Measurements from ENCODE around the gene DUSP1. TPM values are rescaled to one million over a fixed set of nuclear protein-coding genes. Genes with fewer than 3 reads are reported as not detected.
A peak's percentile ranks its signal among the peaks of the same experiment; 100 is the strongest.

DUSP1 gene
- total RNA-seq, 4 donors from 2014 or later = 613 to 1,025 (median 690) TPM

- WGBS, 2 donors = 89 to 91% methylated on average over 11 of the region's 11 CpGs
- no peak for DNase-seq
- Histone ChIP-seq H3K4me1 (peaks cover 0 to 4% of the 10 kb centered on the region in 2 donors), H3K4me3 (replicated peaks in 1 of 3) (no peak overlapping the region), H3K36me3 (no peaks in the 10 kb centered on the region), H3K9me3 (no peaks in the 10 kb centered on the region), H3K27me3 (no peaks in the 10 kb centered on the region), H3K27ac (peak overlapping the region in 2 of 3 donors; percentile 30 to 74)
- intact Hi-C loops (cut with DNase I) = no loop called here
- TF ChIP-seq POLR2A (IDR thresholded peaks at IDR 0.05) = no peak
- TF ChIP-seq CTCF (IDR thresholded peaks at IDR 0.05) = no peak
Measured at GRCh38 chr5:172807766-172808311, 36.8 kb upstream of the DUSP1 start.

GRCh38 chr5:172806897-172807672 is 36.1 kb upstream of the DUSP1 start:
- H3K4me1 ChIP-seq = peaks cover 0 to 4% of the 10 kb centered on the region in 2 donors
- no peaks in the 10 kb centered on the region for H3K9me3 ChIP-seq
- H3K27me3 ChIP-seq = no peaks in the 10 kb centered on the region
- H3K4me3 ChIP-seq (replicated peaks in 1 of 3) = no peak overlapping the region
- H3K27ac ChIP-seq = peak overlapping the region in 2 of 3 donors; percentile 30 to 74
- intact Hi-C loops (cut with DNase I) = no loop called here
- H3K36me3 ChIP-seq = no peaks in the 10 kb centered on the region
- TF ChIP-seq POLR2A (IDR thresholded peaks at IDR 0.05) (peak in 1 of 2 donors; percentile 44), CTCF (IDR thresholded peaks at IDR 0.05) (no peak)
- 72 to 78% methylated on average over 24 of the region's 24 CpGs for WGBS, 2 donors
- DNase-seq = peak; percentile 60 to 62

GRCh38 chr5:172805736-172806255 is 34.8 kb upstream of the DUSP1 start:
- intact Hi-C loops (cut with DNase I) = no loop called here
- Histone ChIP-seq H3K27me3 (no peaks in the 10 kb centered on the region), H3K9me3 (no peaks in the 10 kb centered on the region), H3K36me3 (no peaks in the 10 kb centered on the region), H3K4me1 (peaks cover 0 to 4% of the 10 kb centered on the region in 2 donors), H3K27ac (no peak overlapping the region), H3K4me3 (replicated peaks in 1 of 3) (no peak overlapping the region)
- peak; percentile 32 to 47 for DNase-seq
- WGBS, 2 donors = 55 to 61% methylated on average over 9 of the region's 9 CpGs
- TF ChIP-seq POLR2A (IDR thresholded peaks at IDR 0.05) (no peak), CTCF (IDR thresholded peaks at IDR 0.05) (no peak)

GRCh38 chr5:172805018-172805683 is 34.2 kb upstream of the DUSP1 start:
- intact Hi-C loops (cut with DNase I) = no loop called here
- H3K4me3 ChIP-seq (replicated peaks in 1 of 3) = no peak overlapping the region
- 82 to 83% methylated on average over 3 of the region's 3 CpGs for WGBS, 2 donors

More at GRCh38 chr5:172805018-172805683, 34.2 kb upstream of the DUSP1 start:
- Histone ChIP-seq H3K4me1 (peaks cover 0 to 4% of the 10 kb centered on the region in 2 donors), H3K9me3 (no peaks in the 10 kb centered on the region), H3K27ac (no peak overlapping the region), H3K27me3 (no peaks in the 10 kb centered on the region), H3K36me3 (no peaks in the 10 kb centered on the region)
- no peak for DNase-seq
- TF ChIP-seq CTCF (IDR thresholded peaks at IDR 0.05) = no peak
- TF ChIP-seq POLR2A (IDR thresholded peaks at IDR 0.05) = no peak

Data from thyroid gland (tissue), 4 donors.